Mesothelial cell of epicardium (in vitro differentiated cells): Measurements from ENCODE around the gene CTDSP1. TPM values are rescaled to one million over a fixed set of nuclear protein-coding genes. Genes with fewer than 3 reads are reported as not detected.
A peak's percentile ranks its signal among the peaks of the same experiment; 100 is the strongest.

Experiments
- DNase-seq, 2 experiments: peaks; one replicate each; pipeline ENCODE4 v3.0.0; 2021; ENCODE audit warnings: low spot score in 2 of 2; ENCODE audit not compliant: unreplicated experiment in 2 of 2
- H3K27ac Mint-ChIP-seq: 2 replicates; pipeline ENCODE4 v1.8.0; 2021; ENCODE audit warnings: mixed read lengths
- H3K27me3 Mint-ChIP-seq: 2 replicates; pipeline ENCODE4 v1.8.0; 2021; ENCODE audit warnings: low read depth, mixed read lengths
- H3K36me3 Mint-ChIP-seq: 2 replicates; pipeline ENCODE4 v1.8.0; 2021; ENCODE audit warnings: mixed read lengths
- H3K4me1 Mint-ChIP-seq: 2 replicates; pipeline ENCODE4 v1.8.0; 2021; ENCODE audit warnings: mixed read lengths
- H3K4me3 Mint-ChIP-seq: 2 replicates; pipeline ENCODE4 v1.8.0; 2021; ENCODE audit warnings: mild to moderate bottlenecking, moderate library complexity, mixed read lengths
- H3K9me3 Mint-ChIP-seq: 2 replicates; pipeline ENCODE4 v1.8.0; 2021; ENCODE audit warnings: mixed read lengths
- CTCF ChIP-seq: fragments of 200-600 bp; sonication (generic); IDR thresholded peaks from one replicate; pipeline ENCODE4 v1.5.0; 2021; ENCODE audit warnings: antibody characterized with exemption; ENCODE audit not compliant: unreplicated experiment
- total RNA-seq: library from RNA; stranded (reverse); gene quantifications from 3 replicates; pipeline ENCODE4 v1.2.1, GENCODE V29; 2021

The CTDSP1 gene
- total RNA-seq, 1 donor from 2014 or later: 134 TPM

DNA sequence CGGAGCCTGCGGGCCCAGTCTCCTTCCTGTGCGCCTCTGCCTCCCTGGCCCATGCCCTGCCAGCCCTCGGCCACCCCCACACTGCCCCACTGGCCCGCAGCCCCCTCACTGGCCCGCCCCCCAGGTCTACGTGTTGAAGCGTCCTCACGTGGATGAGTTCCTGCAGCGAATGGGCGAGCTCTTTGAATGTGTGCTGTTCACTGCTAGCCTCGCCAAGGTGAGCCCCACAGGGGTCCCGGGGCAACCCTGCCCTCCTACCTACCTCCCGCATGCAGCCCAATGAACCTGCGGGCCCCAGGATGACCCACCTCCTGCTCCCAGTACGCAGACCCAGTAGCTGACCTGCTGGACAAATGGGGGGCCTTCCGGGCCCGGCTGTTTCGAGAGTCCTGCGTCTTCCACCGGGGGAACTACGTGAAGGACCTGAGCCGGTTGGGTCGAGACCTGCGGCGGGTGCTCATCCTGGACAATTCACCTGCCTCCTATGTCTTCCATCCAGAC is 3.3 kb downstream of the CTDSP1 start:
- no peak for DNase-seq
- Mint-ChIP-seq H3K27ac (no peak overlapping the region), H3K4me3 (no peak overlapping the region), H3K9me3 (no peaks in the 10 kb centered on the region), H3K36me3 (peaks cover 12% of the 10 kb centered on the region), H3K4me1 (peaks cover 36% of the 10 kb centered on the region), H3K27me3 (no peaks in the 10 kb centered on the region)
- no peak for TF ChIP-seq CTCF

DNA sequence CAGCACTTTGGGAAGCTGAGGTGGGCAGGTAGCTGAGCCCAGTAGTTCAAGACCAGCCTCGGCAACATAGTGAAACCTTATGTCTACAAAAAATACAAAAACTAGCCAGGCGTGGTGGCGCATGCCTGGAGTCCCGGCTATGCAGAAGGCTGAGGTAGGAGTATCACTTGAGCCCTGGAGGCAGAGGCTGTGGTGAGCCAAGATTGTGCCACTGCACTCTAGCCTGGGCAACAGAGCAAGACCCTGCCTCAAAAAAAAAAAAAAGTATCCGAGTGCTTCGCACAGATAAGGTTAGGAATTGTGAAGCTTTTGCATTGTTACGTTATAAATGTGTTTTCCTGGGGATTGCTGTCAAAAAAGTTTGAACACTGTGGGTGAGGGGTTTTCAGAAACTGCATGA is 4.1 kb downstream of the CTDSP1 start:
- Mint-ChIP-seq H3K36me3 (peaks cover 12% of the 10 kb centered on the region), H3K4me1 (peaks cover 37% of the 10 kb centered on the region), H3K27me3 (no peaks in the 10 kb centered on the region), H3K4me3 (no peak overlapping the region), H3K27ac (peak overlapping the region; percentile 30), H3K9me3 (no peaks in the 10 kb centered on the region)
- no peak for DNase-seq
- TF ChIP-seq CTCF: no peak

DNA sequence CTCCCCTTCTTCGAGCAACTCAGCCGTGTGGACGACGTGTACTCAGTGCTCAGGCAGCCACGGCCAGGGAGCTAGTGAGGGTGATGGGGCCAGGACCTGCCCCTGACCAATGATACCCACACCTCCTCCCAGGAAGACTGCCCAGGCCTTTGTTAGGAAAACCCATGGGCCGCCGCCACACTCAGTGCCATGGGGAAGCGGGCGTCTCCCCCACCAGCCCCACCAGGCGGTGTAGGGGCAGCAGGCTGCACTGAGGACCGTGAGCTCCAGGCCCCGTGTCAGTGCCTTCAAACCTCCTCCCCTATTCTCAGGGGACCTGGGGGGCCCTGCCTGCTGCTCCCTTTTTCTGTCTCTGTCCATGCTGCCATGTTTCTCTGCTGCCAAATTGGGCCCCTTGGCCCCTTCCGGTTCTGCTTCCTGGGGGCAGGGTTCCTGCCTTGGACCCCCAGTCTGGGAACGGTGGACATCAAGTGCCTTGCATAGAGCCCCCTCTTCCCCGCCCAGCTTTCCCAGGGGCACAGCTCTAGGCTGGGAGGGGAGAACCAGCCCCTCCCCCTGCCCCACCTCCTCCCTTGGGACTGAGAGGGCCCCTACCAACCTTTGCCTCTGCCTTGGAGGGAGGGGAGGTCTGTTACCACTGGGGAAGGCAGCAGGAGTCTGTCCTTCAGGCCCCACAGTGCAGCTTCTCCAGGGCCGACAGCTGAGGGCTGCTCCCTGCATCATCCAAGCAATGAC is 4.8 kb downstream of the CTDSP1 start:
- Mint-ChIP-seq H3K4me1 (peaks cover 37% of the 10 kb centered on the region), H3K27me3 (no peaks in the 10 kb centered on the region), H3K27ac (peak overlapping the region; percentile 61), H3K9me3 (no peaks in the 10 kb centered on the region), H3K4me3 (no peak overlapping the region), H3K36me3 (peaks cover 12% of the 10 kb centered on the region)
- DNase-seq: no peak
- no peak for TF ChIP-seq CTCF

- peak overlapping the region; percentile 67 for H3K4me3 Mint-ChIP-seq
- TF ChIP-seq CTCF: no peak
- H3K27me3 Mint-ChIP-seq: no peaks in the 10 kb centered on the region
- H3K4me1 Mint-ChIP-seq: peaks cover 37% of the 10 kb centered on the region
- peaks cover 12% of the 10 kb centered on the region for H3K36me3 Mint-ChIP-seq
- DNase-seq: no peak
- no peaks in the 10 kb centered on the region for H3K9me3 Mint-ChIP-seq
- H3K27ac Mint-ChIP-seq: peak overlapping the region; percentile 97
Measured at GRCh38 chr2:218405086-218405745, 5.5 kb downstream of the CTDSP1 start.

DNA sequence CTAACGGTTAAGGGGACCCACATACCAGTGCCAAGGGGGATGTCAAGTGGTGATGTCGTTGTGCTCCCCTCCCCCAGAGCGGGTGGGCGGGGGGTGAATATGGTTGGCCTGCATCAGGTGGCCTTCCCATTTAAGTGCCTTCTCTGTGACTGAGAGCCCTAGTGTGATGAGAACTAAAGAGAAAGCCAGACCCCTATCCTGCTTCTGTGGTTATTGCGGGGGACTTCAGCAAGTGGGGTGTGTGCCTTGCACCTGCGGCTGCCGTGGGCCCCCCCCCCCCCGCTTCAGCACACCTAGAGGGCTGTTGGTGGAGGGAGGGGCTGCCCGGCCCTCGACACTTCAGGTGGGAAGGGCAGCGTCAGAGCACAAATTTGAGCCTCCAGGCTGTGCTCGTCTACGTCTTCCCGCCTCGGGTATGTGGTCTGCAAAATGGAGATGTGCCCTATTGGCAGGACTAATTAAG is 6.1 kb downstream of the CTDSP1 start:
- peak overlapping the region; percentile 97 for H3K27ac Mint-ChIP-seq
- peaks cover 37% of the 10 kb centered on the region for H3K4me1 Mint-ChIP-seq
- H3K36me3 Mint-ChIP-seq: peaks cover 12% of the 10 kb centered on the region
- peak overlapping the region; percentile 67 for H3K4me3 Mint-ChIP-seq
- H3K9me3 Mint-ChIP-seq: no peaks in the 10 kb centered on the region
- no peaks in the 10 kb centered on the region for H3K27me3 Mint-ChIP-seq
- no peak for DNase-seq
- TF ChIP-seq CTCF: no peak
